HepG2 (cell line): ENCODE data around the gene ZCCHC17. TPM values are rescaled to one million over a fixed set of nuclear protein-coding genes. Genes with fewer than 3 reads are reported as not detected.

Source experiments
- ATAC-seq: fragments of 200-7000 bp; cut with Tn5 transposase; 3 replicates; pipeline ENCODE4 v1.9.1; 2020; ENCODE audit warnings: mild to moderate bottlenecking, moderate library complexity
- BruUV-seq: library from RNA; stranded (reverse); fragments of 400-500 nt; replicated peaks from 2 replicates; lab custom pipeline; 2021; lab: Mats Ljungman, UMichigan
- CTCF ChIA-PET: fragments of 300-600 bp; formaldehyde crosslinking; extraction: SDS; loops from one replicate; lab custom pipeline; 2021; ENCODE audit warnings: low total read pairs, inconsistent platforms, low intra/inter-chr PET ratio; lab: Yijun Ruan, JAX
- POLR2A ChIA-PET: fragments of 350-600 bp; sonication (Branson Sonifier 250); formaldehyde crosslinking; loops from one replicate; lab custom pipeline; 2020; ENCODE audit warnings: antibody characterized with exemption, inconsistent platforms; lab: Yijun Ruan, JAX
- DNase-seq: peaks from one replicate; pipeline ENCODE4 v3.0.0-alpha.2; 2015; ENCODE audit warnings: low spot score
- FAIRE-seq: peaks from 3 replicates; lab custom pipeline; 2011; peaks lifted over from hg19 to GRCh38; lab: Jason Lieb, UNC
- H2AFZ ChIP-seq: one replicate; pipeline ENCODE4 v1.6.1; 2011; ENCODE audit warnings: low read length, inconsistent platforms
- H3K27ac ChIP-seq: fragments of 300-600 bp; 3 replicates; pipeline ENCODE4 v1.8.0; 2011; ENCODE audit warnings: mixed run types, mild to moderate bottlenecking, mixed read lengths, low read length, inconsistent platforms; ENCODE audit not compliant: insufficient read depth; ENCODE audit errors: extremely low read length
- H3K27me3 ChIP-seq, 2 experiments: fragments of 200-600 bp in 1 of 2; 2 replicates in 1 of 2; 3 replicates in 1 of 2; pipeline versions ENCODE4 v1.6.0 to v1.8.0; 2011; ENCODE audit warnings: low read length in 2 of 2, mild to moderate bottlenecking in 2 of 2, moderate library complexity in 2 of 2, inconsistent platforms in 1 of 2; ENCODE audit not compliant: insufficient read depth in 2 of 2, control insufficient read depth in 1 of 2
- H3K36me3 ChIP-seq, 2 experiments: fragments of 200-600 bp in 1 of 2; replicated peaks in 1 of 2; 2 replicates in 1 of 2; 3 replicates in 1 of 2; pipeline versions ENCODE4 v1.5.1 to v1.8.0; 2011; ENCODE audit warnings: low read length in 2 of 2, inconsistent platforms in 1 of 2; ENCODE audit not compliant: insufficient read depth in 2 of 2, control insufficient read depth in 1 of 2
- H3K4me1 ChIP-seq: 2 replicates; pipeline ENCODE4 v1.5.1; 2012; ENCODE audit warnings: low read length, inconsistent platforms; ENCODE audit not compliant: insufficient read depth
- H3K4me2 ChIP-seq: 2 replicates; pipeline ENCODE4 v1.6.0; 2011; ENCODE audit warnings: low read depth, low read length, inconsistent platforms
- H3K4me3 ChIP-seq, 3 experiments: fragments of 200-600 bp in 1 of 3; sonication (generic), shearing (Covaris generic) in 1 of 3; replicated peaks in 1 of 3; 2 replicates each; pipeline ENCODE4 v1.5.1; 2011 to 2016; ENCODE audit warnings: low read length in 3 of 3, inconsistent platforms in 2 of 3, low read depth in 2 of 3, mild to moderate bottlenecking in 2 of 3, control low read depth in 1 of 3, mixed read lengths in 1 of 3; ENCODE audit not compliant: insufficient read depth in 1 of 3
- H3K79me2 ChIP-seq: one replicate; pipeline ENCODE4 v1.6.1; 2011; ENCODE audit warnings: low read length, inconsistent platforms; ENCODE audit not compliant: insufficient read depth
- H3K9ac ChIP-seq: 2 replicates; pipeline ENCODE4 v1.6.0; 2011; ENCODE audit warnings: mild to moderate bottlenecking, low read depth, low read length, inconsistent platforms; ENCODE audit not compliant: insufficient read depth
- H3K9me3 ChIP-seq: 2 replicates; pipeline ENCODE4 v1.5.1; 2012; ENCODE audit warnings: mild to moderate bottlenecking, low read length
- H4K20me1 ChIP-seq: 2 replicates; pipeline ENCODE4 v1.6.0; 2011; ENCODE audit warnings: inconsistent platforms, mild to moderate bottlenecking, low read length, moderate library complexity; ENCODE audit not compliant: insufficient read depth
- DRAP1 ChIP-seq: IDR thresholded peaks from 2 replicates; pipeline ENCODE4 v1.6.1; 2016; ENCODE audit warnings: missing genetic modification reagents, missing compliant biosample characterization
- ELF4 ChIP-seq: sonication (generic); formaldehyde crosslinking; IDR thresholded peaks from 2 replicates; pipeline ENCODE4 v1.5.0; 2020; ENCODE audit warnings: missing genetic modification reagents, mild to moderate bottlenecking, moderate library complexity, borderline replicate concordance
- FIP1L1 ChIP-seq: fragments of 200-400 bp; formaldehyde crosslinking; IDR thresholded peaks from 2 replicates; pipeline ENCODE4 v1.6.1; 2018; ENCODE audit warnings: low read depth, mild to moderate bottlenecking, low read length, moderate library complexity, borderline replicate concordance; ENCODE audit not compliant: insufficient read depth
- FOXP1 ChIP-seq, 2 experiments: fragments of 450-650 bp in 1 of 2; IDR thresholded peaks; 2 replicates each; pipeline ENCODE4 v1.6.1; 2017 to 2018; ENCODE audit warnings: antibody characterized with exemption in 1 of 2
- GPBP1L1 ChIP-seq: sonication (generic); formaldehyde crosslinking; IDR thresholded peaks from 2 replicates; pipeline ENCODE4 v1.5.0; 2020; ENCODE audit warnings: mild to moderate bottlenecking, missing genetic modification reagents
- KLF11 ChIP-seq: IDR thresholded peaks from 2 replicates; pipeline ENCODE4 v1.6.1; 2016; ENCODE audit warnings: missing compliant biosample characterization
- PBX2 ChIP-seq: IDR thresholded peaks from 2 replicates; pipeline ENCODE4 v1.6.1; 2016; ENCODE audit warnings: control low read depth
- PHF20 ChIP-seq: sonication (generic); formaldehyde crosslinking; IDR thresholded peaks from 2 replicates; pipeline ENCODE4 v1.5.0; 2020; ENCODE audit warnings: mild to moderate bottlenecking, missing genetic modification reagents
- RBFOX2 ChIP-seq: fragments of 200-400 bp; formaldehyde crosslinking; IDR thresholded peaks from 2 replicates; pipeline ENCODE4 v1.6.1; 2017; ENCODE audit warnings: low read depth, mild to moderate bottlenecking, low read length
- RFX1 ChIP-seq: fragments of 450-650 bp; IDR thresholded peaks from 2 replicates; pipeline ENCODE4 v1.6.1; 2017
- ZFAT ChIP-seq: sonication (generic); formaldehyde crosslinking; conservative IDR thresholded peaks from 2 replicates; pipeline ENCODE4 v1.8.1; 2023; ENCODE audit warnings: missing genetic modification reagents, inconsistent platforms
- ZFYVE20 ChIP-seq: sonication (generic); formaldehyde crosslinking; IDR thresholded peaks from 2 replicates; pipeline ENCODE4 v1.8.0; 2023; ENCODE audit warnings: low read depth, mild to moderate bottlenecking, moderate library complexity, missing genetic modification reagents, borderline replicate concordance
- ZNF136 ChIP-seq: sonication (generic); formaldehyde crosslinking; IDR thresholded peaks from 2 replicates; pipeline ENCODE4 v1.8.1; 2022; ENCODE audit warnings: low read depth, mild to moderate bottlenecking, moderate library complexity, missing genetic modification reagents
- ZNF83 ChIP-seq: sonication (generic); formaldehyde crosslinking; IDR thresholded peaks from 2 replicates; pipeline ENCODE4 v1.4.0; 2020; ENCODE audit warnings: missing genetic modification reagents, mild to moderate bottlenecking, borderline replicate concordance
- WGBS: methylation state at CpG from one replicate; pipeline ENCODE4 v1.1.6; 2017; ENCODE audit warnings: low lambda C conversion rate; 5-methylcytosine and 5-hydroxymethylcytosine counted together
- in situ Hi-C: cut with HindIII; loops from 2 replicates; pipeline ENCODE4 v1.10.0; 2017; ENCODE audit warnings: low pct_unique_long_range_greater_than_20kb; ENCODE audit not compliant: extremely low pct_ligation_motif_present
- intact Hi-C: fragments of 100-400 bp; cut with micrococcal nuclease; formaldehyde crosslinking; loops from one replicate; pipeline ENCODE4 v1.10.0; 2022; ENCODE audit not compliant: unreplicated experiment
- polyA plus RNA-seq, 8 experiments: library from polyadenylated mRNA; depleted of rRNA in 3 of 8; stranded (reverse) in 7 of 8; unstranded in 1 of 8; fragments of >200 nt; fragmentation: Illumina TruSeq in 4 of 8; extraction: Trizol in 4 of 8; gene quantifications; 2 replicates each; pipeline versions ENCODE4 v1.2.1 to v1.2.3, GENCODE V29; 2011 to 2016; ENCODE audit warnings: low read depth in 4 of 8, missing spikeins in 1 of 8, mixed read lengths in 1 of 8; ENCODE audit not compliant: insufficient read depth in 1 of 8
- total RNA-seq, 5 experiments: library from RNA; depleted of rRNA; stranded (reverse); fragments of >200 nt; fragmentation: Illumina TruSeq; extraction: Trizol; gene quantifications; 2 replicates each; pipeline ENCODE4 v1.2.3, GENCODE V29; 2016; ENCODE audit warnings: low read depth in 1 of 5

The ZCCHC17 gene
- total and polyA plus RNA-seq, 2 of the 13 experiments (the other 11 are each of a cell fraction or from before 2014, with no cell fraction given) = 20.5 to 53.0 TPM

GRCh38 chr1:31299365-31299764 lies 2.5 kb downstream of the ZCCHC17 start (continued):
- TF ChIP-seq RBFOX2 (no peak), ZNF83 (CRISPR knock-in tag) (no peak)

DNA sequence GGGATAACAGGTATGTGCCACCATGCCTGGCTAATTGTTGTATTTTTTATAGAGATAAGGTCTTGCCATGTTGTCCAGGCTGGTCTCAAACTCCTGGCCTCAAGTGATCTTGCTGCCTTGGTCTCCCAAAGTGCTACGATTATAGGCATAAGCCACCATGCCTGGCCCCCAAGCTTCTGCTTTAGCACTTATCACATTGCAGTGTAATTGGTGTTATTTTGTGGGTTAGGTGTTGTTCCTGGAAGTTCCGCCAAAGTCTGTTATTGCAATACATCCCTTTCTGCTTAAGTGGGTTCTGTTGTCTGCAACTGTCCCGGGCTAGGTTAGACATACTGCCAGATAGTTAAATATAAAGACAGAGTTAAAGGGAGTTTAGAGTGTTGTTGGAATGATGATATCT lies 3.4 kb downstream of the ZCCHC17 start:
- ATAC-seq (no peak), DNase-seq (no peak)
- H3K9me3 ChIP-seq = no peaks in the 10 kb centered on the region
- H3K9ac ChIP-seq = no peak overlapping the region
- CTCF ChIA-PET = no interaction called here
- H2AFZ ChIP-seq = no peak overlapping the region
- no peak overlapping the region for H3K4me3 ChIP-seq
- WGBS = 96% methylated on average over 3 of the region's 3 CpGs
- no peak overlapping the region for H3K4me2 ChIP-seq
- TF ChIP-seq PHF20 (CRISPR knock-in tag) = no peak
- no peak for TF ChIP-seq KLF11 (CRISPR knock-in tag)
- TF ChIP-seq GPBP1L1 (CRISPR knock-in tag) = no peak
- TF ChIP-seq RFX1 = no peak
- TF ChIP-seq ZFAT = no peak
- no peak for TF ChIP-seq FOXP1 (IDR thresholded peaks at IDR 0.05)
- no peak for TF ChIP-seq FOXP1 (CRISPR knock-in tag; IDR thresholded peaks at IDR 0.05)
- TF ChIP-seq DRAP1 (CRISPR knock-in tag) = no peak
- TF ChIP-seq ZNF136 (CRISPR knock-in tag) = no peak
- TF ChIP-seq FIP1L1 = no peak
- TF ChIP-seq ZFYVE20 (CRISPR knock-in tag) = no peak
- no peak for TF ChIP-seq ELF4 (CRISPR knock-in tag)
- TF ChIP-seq PBX2 (CRISPR knock-in tag) = no peak
- TF ChIP-seq, all 625 proteins: peak for 0
- Histone ChIP-seq H3K4me1 (peaks cover 36% of the 10 kb centered on the region), H3K79me2 (peaks cover 52% of the 10 kb centered on the region), H3K36me3 (peaks cover 0 to 1% of the 10 kb centered on the region in 2 experiments; a peak in 1 of 5 replicates), H3K27ac (no peak overlapping the region), H4K20me1 (no peaks in the 10 kb centered on the region), H3K27me3 (no peaks in the 10 kb centered on the region; a peak in 1 of 5 replicates)
- no TSS peak for BruUV-seq
- intact Hi-C loops = no loop called here
- FAIRE-seq = no peak
- POLR2A ChIA-PET = no interaction called here
- in situ Hi-C loops = no loop called here
